ENCODE measurements around the gene TUSC2.
A peak's percentile ranks its signal among the peaks of the same experiment; 100 is the strongest.

The TUSC2 gene

GRCh38 chr3:50358911-50359759 lies 31.1 kb upstream of the TUSC2 start, which contains the start of gene TMEM115 (continued):
- TF ChIP-seq ZEB2 (tag by site-specific recombination; IDR thresholded peaks at IDR 0.05) (peak; percentile 48; the same call in 1 of the 2 replicates), ZNF223 (tag by site-specific recombination; IDR thresholded peaks at IDR 0.05) (no peak), SP2 (tag by site-specific recombination; IDR thresholded peaks at IDR 0.05) (peak; percentile 66), SP7 (tag by site-specific recombination; IDR thresholded peaks at IDR 0.05) (0 out of 2 replicates have a peak, but pooled peaks have one; percentile 30), PRDM2 (tag by site-specific recombination; IDR thresholded peaks at IDR 0.05; ENCODE audit: borderline replicate concordance) (0 out of 2 replicates have a peak, but pooled peaks have one; percentile 33), EGR2 (tag by site-specific recombination; IDR thresholded peaks at IDR 0.05; ENCODE audit: low read depth) (peak; percentile 15; the same call in 1 of the 2 replicates), IKZF3 (tag by site-specific recombination; IDR thresholded peaks at IDR 0.05) (no peak), ZNF560 (tag by site-specific recombination; IDR thresholded peaks at IDR 0.05; ENCODE audit: borderline replicate concordance) (no peak), ZNF558 (tag by site-specific recombination; IDR thresholded peaks at IDR 0.05) (no peak), ZNF585B (tag by site-specific recombination; IDR thresholded peaks at IDR 0.05) (peak; percentile 91), ZNF449 (tag by site-specific recombination; IDR thresholded peaks at IDR 0.05) (0 out of 2 replicates have a peak, but pooled peaks have one; percentile 20), OVOL3 (tag by site-specific recombination; IDR thresholded peaks at IDR 0.05) (0 out of 2 replicates have a peak, but pooled peaks have one; percentile 25), ZSCAN16 (tag by site-specific recombination; IDR thresholded peaks at IDR 0.05) (no peak), ZSCAN30 (tag by site-specific recombination; IDR thresholded peaks at IDR 0.05) (peak; percentile 87), ZFP41 (tag by site-specific recombination; IDR thresholded peaks at IDR 0.05; ENCODE audit: borderline replicate concordance) (no peak), KLF16 (tag by site-specific recombination; IDR thresholded peaks at IDR 0.05) (peak; percentile 64; the same call in 1 of the 2 replicates), ZNF132 (tag by site-specific recombination; IDR thresholded peaks at IDR 0.05; ENCODE audit: borderline replicate concordance) (no peak), ZNF561 (tag by site-specific recombination; IDR thresholded peaks at IDR 0.05; ENCODE audit: borderline replicate concordance) (0 out of 2 replicates have a peak, but pooled peaks have one; percentile 63), PRDM1 (tag by site-specific recombination; IDR thresholded peaks at IDR 0.05) (no peak), ZNF704 (tag by site-specific recombination; IDR thresholded peaks at IDR 0.05) (no peak), ZNF792 (tag by site-specific recombination; IDR thresholded peaks at IDR 0.05) (no peak), KLF10 (tag by site-specific recombination; IDR thresholded peaks at IDR 0.05) (no peak), ZNF416 (tag by site-specific recombination; IDR thresholded peaks at IDR 0.05) (no peak), KLF1 (tag by site-specific recombination; IDR thresholded peaks at IDR 0.05) (peak; percentile 67), ZNF777 (tag by site-specific recombination; IDR thresholded peaks at IDR 0.05; ENCODE audit: borderline replicate concordance) (0 out of 2 replicates have a peak, but pooled peaks have one; percentile 26)
- TF ChIP-seq, protein P1, sequence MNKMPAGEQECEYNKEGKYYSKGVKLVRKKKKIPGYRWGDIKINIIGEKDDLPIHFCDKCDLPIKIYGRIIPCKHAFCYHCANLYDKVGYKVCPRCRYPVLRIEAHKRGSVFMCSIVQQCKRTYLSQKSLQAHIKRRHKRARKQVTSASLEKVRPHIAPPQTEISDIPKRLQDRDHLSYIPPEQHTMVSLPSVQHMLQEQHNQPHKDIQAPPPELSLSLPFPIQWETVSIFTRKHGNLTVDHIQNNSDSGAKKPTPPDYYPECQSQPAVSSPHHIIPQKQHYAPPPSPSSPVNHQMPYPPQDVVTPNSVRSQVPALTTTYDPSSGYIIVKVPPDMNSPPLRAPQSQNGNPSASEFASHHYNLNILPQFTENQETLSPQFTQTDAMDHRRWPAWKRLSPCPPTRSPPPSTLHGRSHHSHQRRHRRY (tag by site-specific recombination; IDR thresholded peaks at IDR 0.05), result no peak
- TF ChIP-seq, protein P2, sequence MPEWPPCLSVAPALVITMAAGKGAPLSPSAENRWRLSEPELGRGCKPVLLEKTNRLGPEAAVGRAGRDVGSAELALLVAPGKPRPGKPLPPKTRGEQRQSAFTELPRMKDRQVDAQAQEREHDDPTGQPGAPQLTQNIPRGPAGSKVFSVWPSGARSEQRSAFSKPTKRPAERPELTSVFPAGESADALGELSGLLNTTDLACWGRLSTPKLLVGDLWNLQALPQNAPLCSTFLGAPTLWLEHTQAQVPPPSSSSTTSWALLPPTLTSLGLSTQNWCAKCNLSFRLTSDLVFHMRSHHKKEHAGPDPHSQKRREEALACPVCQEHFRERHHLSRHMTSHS (tag by site-specific recombination; IDR thresholded peaks at IDR 0.05), result no peak
